GM18858 (cell line): Measurements from ENCODE around the gene PANK1.

Experiments
- ATAC-seq: cut with Tn5 transposase; IDR thresholded peaks from one replicate; pipeline ENCODE4 v1.9.1; 2021; ENCODE audit not compliant: unreplicated experiment

PANK1 gene

GRCh38 chr10:89537364-89537763 lies 107.7 kb downstream of the PANK1 start:
- no peak for ATAC-seq

- no peak for ATAC-seq
Measured at GRCh38 chr10:89536013-89536354, 109.1 kb downstream of the PANK1 start.

- no peak for ATAC-seq
Measured at GRCh38 chr10:89535171-89536012, 109.7 kb downstream of the PANK1 start, which contains the start of gene SLC16A12. SLC16A12 (minus strand) TSS chr10:89535594; CDS start chr10:89462578, 73,016 bp downstream.

GRCh38 chr10:89534826-89535166 lies 110.2 kb downstream of the PANK1 start:
- ATAC-seq, result no peak
